GM19395 (cell line): ENCODE measurements around the gene PHKA2.

Experiments
- ATAC-seq: cut with Tn5 transposase; IDR thresholded peaks from one replicate; pipeline ENCODE4 v1.9.1; 2021; ENCODE audit warnings: mild to moderate bottlenecking, moderate library complexity; ENCODE audit not compliant: unreplicated experiment

PHKA2 gene

DNA sequence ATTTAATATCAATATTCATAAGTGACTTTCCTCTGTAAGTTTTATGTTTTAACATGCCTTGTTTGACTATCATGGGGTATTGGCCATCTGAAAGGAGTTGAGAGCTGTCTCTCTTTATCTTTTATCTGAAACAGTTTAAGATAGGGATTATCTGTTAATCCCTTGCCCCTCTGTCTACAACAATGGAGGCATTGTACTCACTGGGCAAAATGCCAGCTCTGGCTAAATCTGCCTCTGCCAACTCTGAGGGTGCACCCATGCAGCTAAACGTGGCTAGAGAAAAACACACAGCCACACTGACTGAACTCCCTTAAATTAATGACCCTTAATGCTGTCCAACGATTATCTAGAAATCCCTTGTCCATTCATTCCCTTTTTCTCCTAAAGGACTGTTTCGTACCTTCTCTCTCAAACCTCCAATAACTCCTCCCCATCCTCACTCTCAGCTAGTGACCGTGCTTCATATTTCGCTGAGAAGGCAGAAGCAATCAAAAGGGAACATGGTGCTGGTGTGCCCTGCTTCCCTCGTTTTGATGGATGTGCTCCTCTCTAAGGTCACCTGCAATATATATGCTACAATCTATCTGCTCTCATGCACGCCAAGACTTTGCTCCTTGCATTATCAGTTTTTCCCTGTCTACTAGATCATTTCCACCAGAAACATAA lies 10.3 kb downstream of the PHKA2 start:
- ATAC-seq, result no peak

DNA sequence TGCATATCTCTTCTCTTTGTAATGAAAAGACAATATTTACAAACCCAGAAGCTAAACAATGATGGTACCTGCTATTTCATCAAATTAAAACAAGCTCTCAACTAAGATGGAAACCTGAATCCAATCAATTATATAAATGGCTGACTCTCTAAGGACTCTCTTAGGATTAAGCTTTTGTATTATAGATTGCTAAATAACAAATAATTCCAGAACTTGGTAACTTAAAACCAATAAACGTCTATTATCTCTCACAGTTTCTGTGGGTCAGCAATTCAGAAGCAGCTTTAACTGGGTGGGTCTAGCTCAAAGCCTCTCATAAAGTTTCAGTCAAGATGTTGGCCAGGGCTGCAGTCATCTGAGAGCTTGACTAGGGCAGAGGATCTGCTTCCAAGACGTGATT lies 12.4 kb downstream of the PHKA2 start:
- no peak for ATAC-seq

DNA sequence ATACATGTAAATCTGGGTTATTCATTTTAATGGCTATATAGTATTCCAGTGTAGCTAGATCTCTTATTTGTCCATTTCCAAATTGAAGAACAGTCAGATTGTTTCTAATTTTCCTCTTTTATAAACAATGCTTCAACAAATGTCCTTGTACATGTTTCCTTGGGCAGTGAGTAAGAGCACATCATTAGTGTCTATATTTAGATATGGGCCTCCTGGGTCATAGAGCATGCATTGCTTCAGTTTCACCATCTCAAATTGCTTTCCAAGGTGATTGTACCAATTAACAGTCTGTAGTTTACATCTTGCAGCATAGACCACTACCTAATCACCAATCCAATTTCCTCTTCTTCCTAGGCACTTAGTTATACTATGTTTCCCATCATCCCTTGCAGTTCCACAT lies 13.4 kb downstream of the PHKA2 start:
- ATAC-seq, result no peak

DNA sequence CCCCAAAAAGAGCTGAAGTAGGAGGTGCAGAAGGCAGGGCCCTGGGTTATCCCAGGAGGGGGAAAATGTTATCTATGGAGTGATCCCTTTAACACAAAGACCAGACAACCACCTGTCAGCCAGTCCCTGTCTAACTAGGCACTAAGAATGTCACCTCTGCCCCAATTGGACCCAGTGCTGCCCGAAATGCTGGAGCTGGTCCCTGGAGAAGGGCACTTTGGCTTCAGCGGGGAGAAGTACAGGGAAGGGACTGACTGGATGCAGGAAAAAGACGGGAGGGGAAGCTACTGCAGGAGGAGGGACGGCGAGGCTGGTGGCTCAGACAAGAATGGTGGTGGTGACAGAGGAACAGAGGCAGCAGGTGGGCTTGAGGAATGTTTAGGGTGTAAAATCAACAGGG lies 17.3 kb downstream of the PHKA2 start:
- no peak for ATAC-seq

DNA sequence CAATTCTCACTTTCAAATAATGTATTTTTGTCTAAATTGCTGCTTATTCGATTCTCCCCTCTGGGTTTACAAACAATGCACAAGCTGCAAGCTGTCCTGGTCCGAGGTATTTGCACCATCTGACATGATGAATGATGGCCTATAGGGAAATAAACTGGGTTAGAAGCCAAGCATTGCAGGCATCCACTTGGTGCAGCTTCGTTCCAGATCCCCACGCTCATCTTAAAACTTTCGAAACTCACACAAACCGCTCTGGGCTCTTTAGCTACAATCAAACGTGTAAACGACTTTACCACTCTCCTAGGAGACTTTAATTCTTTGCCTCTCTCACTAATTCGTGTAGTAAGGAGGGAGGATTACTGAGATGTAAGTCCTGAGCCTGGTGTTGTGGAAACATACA lies 19.0 kb downstream of the PHKA2 start:
- ATAC-seq, result no peak

DNA sequence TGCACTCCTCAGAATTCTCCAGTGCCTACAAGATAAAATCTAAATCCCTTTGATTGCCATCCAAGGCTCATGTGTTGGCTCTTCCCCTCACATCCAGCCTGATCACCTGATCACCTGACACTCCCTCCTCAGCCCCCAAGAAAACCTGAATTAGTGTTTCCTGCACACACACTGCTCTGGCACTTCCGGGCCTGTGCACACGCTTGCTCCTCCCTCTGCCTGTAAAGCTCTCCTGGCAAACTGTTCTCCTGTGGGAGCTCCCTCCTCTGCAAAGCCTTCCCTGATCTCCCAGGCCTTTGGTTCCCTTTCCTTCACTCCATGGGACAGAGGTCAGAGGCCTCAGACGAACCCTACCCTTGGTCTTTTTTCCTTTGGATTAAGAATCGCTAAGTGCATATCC lies 19.9 kb downstream of the PHKA2 start:
- ATAC-seq, result no peak

DNA sequence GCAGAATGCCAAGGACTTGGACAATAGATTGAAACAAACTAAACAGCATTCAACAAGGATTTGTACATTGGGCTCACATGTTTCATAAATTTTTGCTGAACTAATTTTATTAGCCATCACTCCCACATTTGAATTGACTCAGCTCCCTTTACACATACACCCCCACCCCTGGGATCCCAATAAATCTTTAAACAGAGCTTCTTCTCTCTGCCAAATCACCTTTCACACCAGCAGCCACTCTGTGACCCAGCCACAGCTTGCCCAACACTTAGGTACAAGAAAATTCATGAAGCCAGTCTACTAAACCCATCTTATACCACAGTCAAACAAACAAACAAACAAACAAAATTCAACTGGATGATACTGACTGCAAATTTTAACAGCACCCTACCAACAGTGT lies 21.6 kb downstream of the PHKA2 start:
- ATAC-seq, result no peak

DNA sequence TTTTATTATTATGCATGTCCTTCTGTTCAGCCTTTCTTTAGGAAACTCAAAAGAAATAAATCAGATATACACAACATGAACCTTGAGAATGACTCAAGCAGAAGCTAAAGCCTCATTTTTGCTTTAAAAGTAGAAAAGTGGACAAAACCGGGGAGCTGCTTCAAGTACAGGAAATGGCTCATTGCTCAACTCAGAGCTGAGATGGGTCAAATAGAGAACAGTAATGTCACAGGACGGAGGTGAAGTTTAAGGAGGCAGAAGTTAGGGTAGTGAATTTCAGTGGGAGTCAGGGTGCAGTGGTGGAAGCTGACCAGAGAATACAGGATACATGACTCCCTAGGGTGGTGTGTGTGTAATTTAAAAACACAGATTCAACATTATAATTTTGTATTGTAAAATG lies 22.2 kb downstream of the PHKA2 start:
- ATAC-seq, result no peak

DNA sequence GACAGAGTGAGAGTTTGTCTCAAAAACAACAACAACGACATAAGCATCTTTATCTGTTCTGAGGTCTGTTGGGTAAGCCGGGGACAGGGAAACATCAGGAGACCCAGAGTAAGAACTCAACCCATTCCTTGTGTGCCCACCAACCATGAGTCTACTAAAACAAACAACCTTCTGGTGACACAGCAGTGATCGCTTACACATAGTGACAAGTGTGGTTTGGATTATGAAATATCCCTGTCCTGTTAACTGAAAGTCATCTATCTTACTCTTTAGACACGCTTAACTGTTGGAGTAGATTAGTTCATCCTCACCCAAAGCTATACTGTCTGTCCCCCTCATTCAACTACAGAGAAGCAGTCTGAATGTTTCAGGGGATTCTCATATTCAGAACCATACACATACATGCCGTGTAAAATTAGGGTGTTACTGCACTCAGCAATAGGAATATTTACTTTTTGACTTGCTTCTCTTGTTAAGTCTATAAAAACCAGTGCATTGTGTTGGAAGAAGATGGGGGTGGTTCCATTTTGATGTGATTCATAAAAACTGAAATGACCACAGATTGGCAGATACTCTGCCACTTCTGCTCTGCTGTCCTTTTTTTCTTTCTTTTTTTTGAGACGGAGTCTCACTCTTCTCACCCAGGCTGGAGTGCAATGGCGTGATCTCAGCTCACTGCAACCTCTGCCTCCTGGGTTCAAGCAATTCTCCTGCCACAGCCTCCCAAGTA lies 27.4 kb downstream of the PHKA2 start:
- no peak for ATAC-seq

DNA sequence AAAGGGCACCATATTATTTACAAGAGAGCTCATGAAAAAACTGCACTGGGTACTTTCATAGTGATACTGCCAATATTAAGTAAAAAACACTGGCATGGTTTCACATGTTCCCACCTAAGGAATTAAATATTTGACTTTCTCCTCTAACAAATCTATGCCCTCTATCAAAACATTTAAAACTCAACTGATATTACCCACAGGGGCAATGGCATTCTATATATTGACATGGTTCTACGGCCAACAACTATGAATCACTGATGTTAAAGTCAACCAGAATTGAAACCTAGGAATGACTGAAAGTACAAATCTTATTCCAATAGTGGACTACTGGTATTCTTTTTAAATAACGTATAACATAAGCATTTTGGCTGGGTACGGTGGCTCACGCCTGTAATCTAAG lies 28.2 kb downstream of the PHKA2 start:
- ATAC-seq, result no peak

DNA sequence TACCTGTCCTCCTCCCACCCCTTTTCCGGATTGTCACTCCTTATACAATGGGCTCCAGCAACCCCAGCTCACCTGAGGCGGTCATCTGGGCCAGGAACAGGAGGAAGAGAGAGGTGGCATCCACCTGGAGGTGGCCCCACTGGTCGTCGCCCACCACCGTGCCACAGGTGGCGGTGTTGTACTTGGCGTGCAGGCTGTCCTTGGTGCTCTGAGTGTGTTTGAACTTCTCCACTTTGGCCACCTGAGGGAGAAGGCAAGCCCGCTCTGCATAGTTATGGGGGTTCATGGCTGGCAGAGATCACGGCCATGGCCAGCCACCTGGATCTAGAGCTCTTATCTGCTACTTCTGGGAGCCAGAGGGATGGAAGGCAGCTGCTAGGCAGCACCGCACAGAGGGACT lies 32.9 kb downstream of the PHKA2 start:
- no peak for ATAC-seq

DNA sequence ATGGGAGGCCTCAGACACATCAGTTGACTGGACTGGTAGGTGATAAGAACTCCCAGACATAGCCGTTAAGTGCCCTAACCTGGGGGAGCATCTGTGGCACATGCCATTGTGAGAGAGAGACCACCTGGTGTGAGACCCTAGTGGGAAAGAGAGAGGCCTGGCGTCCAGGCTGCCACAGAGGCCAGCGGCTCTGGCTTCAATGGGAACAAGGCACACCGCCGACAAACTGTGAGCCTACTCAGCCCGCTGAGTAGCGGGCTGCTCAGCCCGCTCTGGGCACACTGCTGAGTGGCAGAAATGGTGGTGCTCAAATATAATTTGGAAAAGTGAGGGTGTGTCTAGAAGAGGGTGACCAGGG lies 34.0 kb downstream of the PHKA2 start:
- no peak for ATAC-seq

DNA sequence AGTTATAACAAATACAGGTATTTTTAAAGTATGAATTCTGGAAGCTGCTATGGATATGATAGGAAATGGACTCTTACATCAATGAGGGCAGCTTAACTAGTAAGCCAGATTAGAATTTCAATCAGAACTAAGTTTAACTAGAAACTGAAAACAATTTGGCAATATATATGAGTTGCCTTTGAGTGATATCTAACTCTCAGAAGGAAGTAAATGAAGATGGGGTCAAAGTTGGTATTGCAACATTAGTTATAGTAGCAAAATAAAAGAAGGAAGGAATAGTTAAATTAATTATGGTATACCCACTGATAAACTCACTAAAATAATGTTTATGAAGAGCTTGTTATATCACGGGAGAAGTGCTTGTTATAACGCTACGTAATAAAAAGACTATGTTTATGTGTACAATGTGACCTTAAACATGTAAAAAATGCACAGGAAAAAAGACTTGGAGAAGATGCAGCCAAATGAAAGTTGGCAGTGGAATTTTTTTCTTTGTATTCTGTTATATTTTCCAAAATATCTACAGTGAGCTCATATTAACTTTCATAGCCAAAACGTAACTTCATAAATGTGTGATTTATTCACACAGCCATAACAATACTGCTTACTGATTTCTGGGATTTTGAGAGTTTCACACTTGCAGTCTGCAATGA lies 34.5 kb downstream of the PHKA2 start:
- no peak for ATAC-seq

DNA sequence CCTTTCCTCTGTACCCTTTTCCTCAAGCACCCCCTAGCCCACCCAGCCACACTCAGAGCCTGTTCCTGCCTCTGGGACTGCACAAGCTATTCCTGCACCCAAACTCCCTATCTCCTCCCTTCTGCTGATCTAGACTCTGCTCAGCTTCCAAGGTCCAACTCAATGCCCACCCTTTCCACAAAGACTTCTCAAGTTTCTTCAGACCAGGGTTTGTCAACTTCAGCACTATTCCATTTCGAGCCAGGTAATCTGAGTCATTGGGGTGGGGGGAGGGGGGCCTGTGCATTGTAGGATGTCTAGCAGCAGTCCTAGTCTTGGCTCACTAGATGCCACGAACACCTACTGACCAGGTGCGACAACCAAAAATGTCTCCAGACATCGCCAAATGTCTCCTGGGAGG lies 37.3 kb downstream of the PHKA2 start:
- ATAC-seq, result no peak

DNA sequence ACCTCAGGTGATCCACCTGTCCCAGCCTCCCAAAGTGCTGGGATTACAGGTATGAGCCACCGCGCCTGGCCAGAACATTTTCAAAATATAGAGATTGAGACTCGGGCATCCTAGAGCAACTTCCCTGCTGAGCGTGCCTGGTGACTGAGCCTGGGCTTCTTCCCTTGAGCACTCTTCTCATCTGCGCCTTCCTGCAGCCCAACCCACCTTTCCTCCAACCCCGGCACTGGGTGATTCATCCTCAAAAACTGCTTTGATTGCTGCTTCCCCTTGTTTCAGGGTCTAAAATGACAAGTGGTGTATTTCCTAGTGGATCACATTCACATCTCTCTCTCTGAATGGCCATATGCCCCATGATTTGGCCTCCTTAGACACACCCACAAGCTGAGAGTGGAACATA lies 37.8 kb downstream of the PHKA2 start:
- ATAC-seq, result no peak

DNA sequence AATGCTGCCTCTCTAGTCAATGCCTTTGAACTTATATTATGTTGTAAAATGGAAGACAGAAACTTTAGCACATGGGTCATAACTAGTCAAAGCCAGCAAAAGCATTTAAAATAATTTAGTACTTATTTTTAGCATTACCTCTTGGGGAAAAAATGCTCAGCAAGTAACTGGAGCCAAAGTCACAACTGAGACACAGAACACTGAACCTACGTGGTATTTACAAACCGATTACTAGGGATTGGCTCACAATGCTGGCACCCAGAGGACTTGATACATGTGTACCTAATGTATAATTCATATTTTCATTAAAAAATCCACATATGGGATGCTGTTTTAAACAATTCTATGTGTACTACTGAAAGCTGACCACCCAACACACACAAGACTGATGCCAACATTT lies 38.4 kb downstream of the PHKA2 start:
- ATAC-seq, result no peak

DNA sequence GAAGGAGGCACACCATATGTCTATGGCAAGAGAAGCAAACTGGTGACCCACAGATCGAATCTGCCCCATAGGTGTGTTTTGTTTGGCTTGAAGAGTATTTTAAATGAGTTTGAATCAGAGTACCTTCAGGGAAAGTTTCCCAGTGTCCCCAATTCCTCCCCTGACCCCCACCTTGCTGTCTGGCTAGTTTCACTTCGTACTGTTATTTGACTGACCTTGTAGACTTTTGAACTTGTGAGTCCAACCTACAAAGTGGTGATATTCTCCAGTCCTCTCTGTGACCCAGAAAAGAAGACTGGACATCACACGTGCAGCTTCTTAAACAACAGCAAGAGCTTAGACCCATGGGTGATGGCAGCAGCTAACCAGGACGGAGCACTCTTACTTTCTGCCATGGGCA lies 39.4 kb downstream of the PHKA2 start:
- no peak for ATAC-seq

DNA sequence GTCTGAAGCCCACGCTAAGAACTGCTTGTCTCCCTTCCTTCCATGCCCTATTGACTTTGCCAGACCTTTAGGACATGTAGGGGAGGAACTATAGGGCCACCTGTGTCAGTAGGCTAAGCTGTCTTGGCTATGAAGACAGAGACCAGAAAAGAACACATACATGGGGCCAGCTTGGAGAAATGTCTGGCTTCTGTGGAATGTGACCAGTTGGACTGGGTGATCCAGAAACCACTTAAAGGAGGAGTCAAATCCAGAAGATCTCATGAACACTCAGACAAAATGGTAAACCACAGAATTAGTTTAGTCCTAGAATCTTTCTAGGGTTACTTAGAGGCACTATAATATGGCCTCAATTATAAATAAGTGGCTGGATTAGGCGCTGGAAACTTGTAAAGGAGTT lies 42.0 kb downstream of the PHKA2 start:
- no peak for ATAC-seq

DNA sequence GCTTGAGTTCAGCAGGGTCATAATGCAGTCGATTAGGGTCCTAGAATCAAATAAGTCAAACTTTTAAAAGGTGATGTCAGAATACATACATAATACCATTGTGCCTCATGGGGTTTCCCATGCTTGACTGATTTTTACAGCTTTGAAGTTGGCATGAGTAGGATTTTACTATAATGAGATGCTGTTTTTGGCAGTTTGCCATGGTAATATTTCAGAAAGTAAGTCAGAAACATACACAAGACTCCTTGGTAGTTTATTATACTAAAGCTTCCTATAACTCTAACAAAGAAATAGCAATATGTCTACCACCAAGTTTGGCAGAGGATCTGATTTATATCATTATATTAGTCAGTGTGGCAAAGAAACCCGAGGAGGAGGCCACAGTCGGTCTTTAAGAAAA lies 45.2 kb downstream of the PHKA2 start:
- ATAC-seq, result no peak

DNA sequence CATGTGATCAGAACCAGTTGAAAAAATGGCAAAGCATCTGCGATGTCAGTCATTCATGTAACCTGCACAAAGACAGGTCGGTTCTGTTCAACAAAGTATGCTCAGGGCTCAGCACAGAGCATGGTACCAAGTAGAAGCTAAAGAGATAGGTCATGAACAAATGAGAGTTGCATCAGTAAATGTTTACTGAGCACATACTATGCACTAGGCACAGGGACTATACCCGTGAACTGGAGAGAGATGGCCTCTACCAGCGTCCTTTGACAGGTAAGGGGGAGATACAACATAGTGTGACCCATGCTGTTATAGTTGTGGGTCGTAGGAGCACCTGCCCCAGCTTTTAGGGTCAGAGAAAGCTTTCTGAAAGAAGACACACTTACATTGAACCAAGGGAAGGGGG lies 46.7 kb downstream of the PHKA2 start:
- ATAC-seq, result no peak

DNA sequence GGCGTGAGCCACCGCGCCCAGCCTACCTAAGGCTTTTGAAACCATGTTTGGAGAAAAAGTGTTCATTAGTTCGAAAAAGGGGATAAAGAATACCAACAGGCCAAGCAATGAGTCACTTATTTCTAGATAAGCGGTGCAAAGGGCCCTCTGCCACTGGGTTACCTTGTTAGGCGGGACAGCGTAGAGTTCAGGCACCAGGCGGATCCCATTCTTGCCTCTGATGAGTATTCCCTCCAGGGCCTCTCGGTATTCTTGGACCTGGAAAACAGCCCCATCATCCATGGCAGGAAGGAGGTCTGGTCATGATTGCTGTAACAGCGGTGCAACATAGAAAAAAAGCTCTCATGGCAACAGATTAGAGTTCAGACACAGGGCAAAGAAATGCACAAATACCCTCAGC lies 48.0 kb downstream of the PHKA2 start:
- ATAC-seq, result no peak

DNA sequence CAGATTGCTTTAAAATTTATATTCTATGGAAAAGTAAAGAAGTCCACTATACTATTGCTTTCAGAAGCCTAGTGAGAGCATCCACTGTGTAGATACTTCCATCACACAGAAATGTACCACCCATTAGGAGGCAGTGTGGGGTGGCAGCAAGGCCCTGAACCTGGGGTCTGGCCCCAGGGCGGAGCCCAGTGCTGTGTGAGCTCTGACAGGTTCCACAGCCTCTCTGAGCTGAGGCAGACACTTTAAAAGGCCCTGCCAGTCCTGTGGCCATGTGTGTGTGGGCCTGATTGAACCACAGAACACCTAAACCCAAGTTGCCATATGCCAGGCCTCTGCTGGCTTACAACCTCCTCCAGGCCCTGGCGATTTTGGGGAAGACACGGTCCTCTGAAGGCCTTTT lies 49.2 kb downstream of the PHKA2 start:
- no peak for ATAC-seq

DNA sequence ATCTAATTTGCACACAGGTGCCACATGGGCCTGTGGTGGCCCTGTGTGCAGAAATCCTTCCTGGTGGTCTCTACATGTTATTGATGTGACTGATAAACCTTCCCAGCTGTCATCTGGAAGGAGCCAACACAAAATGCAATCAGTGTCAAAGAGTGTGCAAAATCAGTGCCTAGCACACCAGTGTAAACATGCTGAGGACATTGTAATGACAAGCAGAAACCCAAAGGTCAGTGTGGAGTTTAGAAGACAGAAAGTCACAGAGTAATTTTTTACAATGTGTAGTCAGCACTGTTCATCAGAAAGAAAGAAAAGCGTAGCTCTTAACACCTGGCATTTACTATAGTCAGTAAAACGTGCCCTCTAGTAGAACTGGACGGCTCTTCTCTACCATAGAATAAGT lies 50.3 kb downstream of the PHKA2 start:
- no peak for ATAC-seq
